Stimulated activated naive CD8-positive, alpha-beta T cell treated with anti-CD3 and anti-CD28 coated beads, Interleukin-15, Interleukin-2, amounts not matched to agents 100 U/mL and 50 U/mL, for 24 hours (primary cell): ENCODE measurements around the gene LMBR1.
"Not testable (repeated sequence)": the region's sequence is repeated elsewhere in the genome, so short reads cannot be mapped to it uniquely, and the experiment has no call there.

ENCODE experiments used
- ATAC-seq: fragments of 150-1000 bp; cut with Tn5 transposase; one replicate; pipeline ENCODE4 v1.10.0; 2021
- DNase-seq: peaks from one replicate; pipeline ENCODE4 v3.0.0; 2021

The LMBR1 gene

GRCh38 chr7:156655983-156656382 lies 237.0 kb downstream of the LMBR1 start:
- no peak for ATAC-seq
- no peak for DNase-seq

DNA sequence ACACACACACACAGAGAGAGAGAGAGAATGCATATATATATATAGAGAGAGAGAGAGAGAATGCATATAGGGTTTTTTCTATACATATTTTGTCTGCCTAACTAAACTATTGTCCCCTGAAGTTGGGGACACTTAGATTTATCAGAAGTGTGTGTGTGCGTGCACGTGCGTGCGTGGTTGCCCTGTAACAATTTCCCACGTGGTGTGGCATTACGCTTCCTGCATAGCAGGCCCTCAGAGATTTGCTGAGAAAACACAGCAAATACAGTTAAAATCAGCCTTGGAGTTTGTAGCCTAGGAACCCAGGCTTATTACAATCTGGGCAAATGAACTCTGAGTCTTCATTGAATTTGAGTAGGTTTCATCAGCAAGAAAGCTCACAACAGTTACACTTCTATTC lies 237.7 kb downstream of the LMBR1 start:
- DNase-seq = no peak

DNA sequence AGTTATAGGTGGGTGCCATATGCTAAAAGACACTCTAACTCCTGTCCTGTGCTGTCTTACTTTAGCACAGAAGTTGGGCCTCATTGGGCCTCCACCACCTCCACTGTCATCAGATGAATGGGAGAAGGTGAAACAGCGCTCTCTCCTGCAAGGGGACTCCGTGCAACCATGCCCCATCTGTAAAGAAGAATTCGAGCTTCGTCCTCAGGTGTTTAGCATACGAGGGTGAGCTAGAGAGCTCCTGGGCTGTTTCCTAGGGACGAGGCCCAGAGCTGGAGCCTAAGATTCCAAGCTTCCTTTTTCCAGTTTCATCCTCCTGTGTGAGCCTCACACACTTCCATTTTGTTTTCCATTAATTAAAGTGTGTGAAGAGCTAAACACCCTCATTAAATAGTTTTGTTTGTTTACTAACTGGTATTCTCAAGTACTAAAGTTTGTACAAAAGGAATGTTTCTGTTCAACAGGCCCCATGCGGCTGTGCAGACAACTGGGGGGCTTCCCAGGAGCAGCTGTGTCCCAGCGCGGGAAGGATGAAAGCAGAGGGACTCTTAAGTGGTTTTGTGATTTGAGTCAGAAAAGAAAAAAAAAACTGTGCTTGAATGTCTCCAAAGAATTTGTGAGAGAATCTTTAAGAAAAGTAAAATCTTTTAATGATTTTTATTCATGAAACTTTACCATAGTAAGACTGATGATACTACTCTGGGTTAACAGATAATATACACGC lies 238.3 kb downstream of the LMBR1 start:
- ATAC-seq (no peak), DNase-seq (no peak)

More for the DNA sequence above, 237.7 kb downstream of the LMBR1 start:
- ATAC-seq = no peak

- ATAC-seq (no peak), DNase-seq (no peak)
Measured at GRCh38 chr7:156652886-156653568, 240.0 kb downstream of the LMBR1 start.

DNA sequence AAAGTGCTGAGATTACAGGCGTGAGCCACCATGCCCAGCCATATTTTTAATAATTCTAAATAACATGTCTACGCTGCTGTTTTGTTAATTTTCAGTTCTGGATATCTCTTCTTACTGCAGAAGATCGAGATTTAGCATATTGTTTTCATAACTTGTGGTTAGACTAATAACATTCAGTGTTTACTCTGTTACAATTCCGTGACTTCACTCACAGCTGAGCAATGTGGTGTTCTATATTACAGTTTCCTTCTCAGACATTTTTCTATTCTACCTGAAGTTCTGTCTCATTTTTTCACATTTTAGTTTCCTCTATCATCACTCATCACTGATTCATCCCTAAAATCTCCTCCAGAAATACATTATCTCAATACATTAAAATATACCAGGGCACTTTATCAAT lies 241.5 kb downstream of the LMBR1 start:
- no peak for ATAC-seq
- no peak for DNase-seq

- peak; percentile 59 for ATAC-seq
- DNase-seq = no peak
Measured at GRCh38 chr7:156650042-156650441, 242.9 kb downstream of the LMBR1 start.

DNA sequence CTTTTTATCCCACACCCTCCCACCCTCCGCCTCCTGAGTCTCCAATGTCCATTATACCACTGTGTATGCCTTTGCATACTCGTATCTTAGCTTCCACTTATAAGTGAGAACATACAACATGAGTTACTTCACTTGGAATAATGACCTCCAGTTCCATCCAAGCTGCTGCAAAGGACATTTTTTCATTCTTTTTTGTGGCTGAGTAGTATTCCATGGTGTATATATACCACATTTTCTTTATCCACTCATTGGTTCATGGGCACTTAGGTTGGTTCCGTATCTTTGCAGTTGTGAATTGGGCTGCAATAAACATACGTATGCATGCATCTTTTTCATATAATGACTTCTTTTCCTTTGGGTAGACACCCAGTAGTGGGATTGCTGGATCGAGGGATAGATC lies 245.7 kb downstream of the LMBR1 start:
- ATAC-seq, DNase-seq: not testable (repeated sequence)

DNA sequence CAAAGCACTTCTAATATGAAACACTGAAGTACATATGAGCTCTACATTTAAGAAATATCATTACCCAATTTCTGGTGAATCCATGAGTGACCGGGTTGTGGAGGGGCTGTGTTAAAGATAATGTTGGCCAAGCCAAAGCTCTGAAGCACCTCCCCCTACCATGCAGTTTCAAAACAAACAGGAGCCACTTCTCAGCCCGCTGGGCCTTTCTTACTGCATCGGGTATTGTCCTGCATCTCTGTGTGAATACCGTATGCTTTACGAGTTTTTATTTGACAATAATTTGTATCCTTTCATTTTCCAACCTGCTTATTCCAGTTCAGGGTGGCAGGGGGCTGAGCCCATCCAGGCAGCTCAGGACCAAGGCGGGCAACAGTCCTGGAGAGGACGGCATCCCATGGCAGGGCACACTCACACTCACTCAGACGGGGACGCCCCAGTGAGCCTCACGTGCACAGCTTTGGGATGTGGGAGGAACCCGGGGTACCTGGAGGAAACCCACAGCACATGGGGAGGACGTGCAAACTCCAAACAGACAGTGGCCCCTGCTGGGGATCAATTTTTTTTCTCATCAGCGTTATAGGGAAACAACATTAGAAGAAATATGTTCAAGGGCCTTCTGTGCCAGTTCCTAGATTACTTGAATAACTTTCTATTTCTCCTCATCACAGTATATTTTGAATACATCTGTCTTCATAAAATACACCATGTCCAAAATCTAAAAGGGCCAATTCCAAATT lies 250.5 kb downstream of the LMBR1 start:
- ATAC-seq (no peak), DNase-seq (no peak)

DNA sequence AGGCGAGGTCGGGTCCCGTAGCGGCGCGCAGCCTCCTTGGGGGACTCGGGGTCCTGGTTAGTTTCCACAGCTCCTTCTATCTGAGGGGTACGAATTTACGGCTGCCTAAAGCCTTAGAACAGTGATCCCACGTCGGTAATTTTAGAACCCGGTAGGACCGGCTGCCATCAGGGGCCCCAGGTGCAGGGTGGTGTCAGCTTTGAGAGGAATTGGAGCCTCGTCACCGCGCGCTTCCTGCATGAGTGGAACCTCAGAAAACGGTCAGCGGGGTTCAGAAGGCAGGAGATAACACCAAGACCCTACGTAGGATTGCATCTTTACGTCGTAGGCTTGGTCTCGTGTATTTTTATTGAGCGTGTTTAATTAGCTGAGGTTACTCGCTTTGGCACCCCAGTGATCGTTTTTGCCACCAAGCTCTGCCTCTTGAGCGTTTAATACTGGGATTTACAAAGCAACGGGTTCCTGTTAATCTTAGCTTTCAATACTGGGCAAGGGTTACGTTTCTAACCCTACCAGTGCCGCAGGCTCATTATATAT lies 252.0 kb downstream of the LMBR1 start:
- peak; percentile 57 for DNase-seq

DNA sequence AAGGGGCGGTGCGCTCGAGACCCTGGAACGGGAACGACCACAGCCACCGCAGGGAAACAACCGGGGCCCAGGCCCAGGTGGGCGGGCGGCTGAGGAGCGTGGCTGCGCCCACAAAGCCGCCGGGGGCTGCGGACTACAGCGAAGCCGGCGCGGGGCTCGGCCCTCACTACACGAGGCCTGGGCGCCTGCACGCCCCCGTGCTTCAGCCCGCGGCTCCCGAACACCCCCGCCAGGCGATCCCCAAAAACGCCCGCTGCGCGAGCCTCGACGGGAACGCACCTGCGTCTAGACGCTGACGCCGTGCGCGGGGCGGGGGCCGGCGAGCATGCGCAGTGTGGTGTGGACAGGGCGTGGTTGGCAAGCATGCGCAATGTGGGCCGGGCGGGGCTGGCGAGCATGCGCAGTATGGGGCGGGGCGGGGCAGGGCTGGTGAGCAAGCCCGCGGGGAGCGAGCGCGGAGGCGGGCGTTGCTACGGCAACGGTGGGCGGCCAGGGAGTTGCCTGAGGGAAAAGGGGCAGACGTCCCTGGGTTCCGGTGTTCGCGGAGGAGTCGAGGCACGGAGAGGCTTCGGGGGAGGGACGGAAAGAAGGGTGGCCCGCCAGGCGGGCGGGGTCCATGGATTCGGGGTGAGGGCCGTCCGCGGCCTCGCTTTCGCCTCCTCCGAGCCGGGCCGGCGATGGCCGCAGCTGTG lies 252.6 kb downstream of the LMBR1 start, which contains the start of gene RNF32:
Gene RNF32 (plus strand): TSS at position 518 of the 692 bp plus-strand sequence. CDS start 3,104 bp downstream, outside the sequence.
- ATAC-seq = peak; percentile 86
- peak; percentile 100 for DNase-seq

More for the DNA sequence above, 252.0 kb downstream of the LMBR1 start:
- peak; percentile 59 for ATAC-seq

GRCh38 chr7:156639426-156640256 lies 253.3 kb downstream of the LMBR1 start:
- ATAC-seq (no peak), DNase-seq (no peak)

DNA sequence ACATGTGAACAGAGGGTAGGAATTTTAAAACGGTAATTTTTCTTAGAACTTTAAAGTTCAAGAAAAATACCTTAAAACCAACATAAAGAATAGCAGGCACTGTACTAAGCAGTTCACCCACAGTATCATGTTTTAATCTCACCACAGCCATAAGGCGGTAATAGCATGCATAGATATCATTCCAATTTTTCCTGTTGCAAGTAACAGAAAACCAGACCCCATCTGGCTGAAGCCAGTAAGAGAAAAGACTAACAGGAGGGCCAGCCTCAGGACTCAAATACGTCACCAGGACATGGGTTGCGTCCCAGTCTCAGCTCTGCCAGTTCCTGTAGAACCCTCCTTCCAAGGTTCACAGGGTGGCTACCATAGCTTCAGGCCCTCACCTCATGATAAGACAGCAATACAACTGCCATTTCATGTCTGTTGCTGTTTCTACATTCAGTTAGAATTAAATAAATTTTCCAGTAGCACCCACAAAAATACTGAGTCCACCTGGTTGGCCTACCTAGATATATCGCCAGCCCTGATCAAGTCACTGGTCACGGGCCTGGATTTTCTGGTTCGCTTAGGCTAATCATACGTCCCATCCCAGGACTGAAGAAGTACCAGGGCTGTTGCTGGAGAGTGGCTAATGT lies 254.4 kb downstream of the LMBR1 start:
- ATAC-seq = no peak
- DNase-seq = no peak

DNA sequence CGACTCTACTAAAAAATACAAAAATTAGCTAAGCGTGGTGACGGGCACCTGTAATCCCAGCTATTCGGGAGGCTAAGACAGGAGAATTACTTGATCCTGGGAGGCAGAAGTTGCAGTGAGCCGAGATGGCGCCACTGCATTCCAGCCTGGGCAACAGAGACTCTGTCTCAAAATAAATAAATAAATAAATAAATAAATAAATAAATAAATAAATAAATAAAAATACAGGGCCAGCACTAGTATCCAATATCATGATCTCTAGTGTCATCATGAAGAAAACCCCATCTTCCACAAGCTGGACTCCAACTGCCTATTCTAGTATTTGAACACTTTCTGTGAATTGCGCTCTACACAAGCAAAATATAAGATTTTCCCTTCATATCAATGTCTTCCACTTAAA lies 255.9 kb downstream of the LMBR1 start:
- not testable (repeated sequence) for ATAC-seq, DNase-seq

- DNase-seq (no peak), ATAC-seq (no peak)
Measured at GRCh38 chr7:156635529-156636385, 257.2 kb downstream of the LMBR1 start.

- ATAC-seq = no peak
- no peak for DNase-seq
Measured at GRCh38 chr7:156634117-156634516, 258.9 kb downstream of the LMBR1 start.

GRCh38 chr7:156629873-156630272 lies 263.1 kb downstream of the LMBR1 start:
- DNase-seq (no peak), ATAC-seq (no peak)

DNA sequence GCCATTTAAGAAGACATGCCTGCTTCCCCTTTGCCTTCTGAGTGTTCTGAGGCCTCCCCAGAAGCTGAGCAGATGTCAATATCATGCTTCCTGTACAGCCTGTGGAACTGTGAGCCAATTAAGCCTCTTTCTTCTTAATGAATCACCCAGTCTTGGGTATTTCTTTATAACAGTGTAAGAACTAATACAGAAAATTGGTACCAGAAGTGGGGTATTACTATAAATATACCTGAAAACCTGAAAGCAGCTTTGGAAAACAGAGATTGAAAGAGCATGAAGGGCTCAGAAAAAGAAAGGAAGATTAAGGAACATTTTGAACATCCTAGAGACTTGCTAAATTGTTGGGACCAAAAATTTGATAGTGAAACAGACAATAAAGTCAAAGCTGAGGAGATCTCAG lies 264.4 kb downstream of the LMBR1 start:
- no peak for ATAC-seq
- no peak for DNase-seq
